K562 (cell line): Measurements from ENCODE around the gene OXSR1. TPM values are rescaled to one million over a fixed set of nuclear protein-coding genes. Genes with fewer than 3 reads are reported as not detected.

Experiments used
- ATF6 ChIP-seq: sonication (generic); formaldehyde crosslinking; IDR thresholded peaks from 2 replicates; pipeline ENCODE4 v1.4.0; 2020; ENCODE audit warnings: mild to moderate bottlenecking, missing genetic modification reagents
- CBFA2T2 ChIP-seq: fragments of 450-650 bp; conservative IDR thresholded peaks from 2 replicates; pipeline ENCODE4 v1.6.1; 2017; ENCODE audit warnings: mild to moderate bottlenecking
- CHD7 ChIP-seq: fragments of 200-600 bp; sonication (generic); IDR thresholded peaks from one replicate; pipeline ENCODE4 v1.6.1; 2012; ENCODE audit warnings: mild to moderate bottlenecking, low read depth, low read length, inconsistent platforms
- JUN ChIP-seq, 2 experiments: sonication (generic) in 1 of 2; formaldehyde crosslinking in 1 of 2; IDR thresholded peaks; 2 replicates each; pipeline versions ENCODE4 v1.6.1 to v1.8.0; 2012 to 2022; ENCODE audit warnings: borderline replicate concordance in 2 of 2, mild to moderate bottlenecking in 2 of 2, improper control_type of control experiment in 1 of 2, low read depth in 1 of 2, low read length in 1 of 2, missing genetic modification reagents in 1 of 2
- MED1 ChIP-seq: sonication (generic); formaldehyde crosslinking; IDR thresholded peaks from 2 replicates; pipeline ENCODE4 v1.8.1; 2023; ENCODE audit warnings: missing genetic modification reagents, borderline replicate concordance
- POU5F1 ChIP-seq: fragments of 150-350 bp; IDR thresholded peaks from 2 replicates; pipeline ENCODE4 v1.6.1; 2014; ENCODE audit warnings: borderline replicate concordance, low read length, low read depth, mild to moderate bottlenecking; ENCODE audit not compliant: partially characterized antibody
- TAL1 ChIP-seq: fragments of 450-650 bp; IDR thresholded peaks from 2 replicates; pipeline ENCODE4 v1.6.1; 2016; ENCODE audit warnings: mild to moderate bottlenecking
- TCF3 ChIP-seq: sonication (generic); formaldehyde crosslinking; IDR thresholded peaks from 2 replicates; pipeline ENCODE4 v1.4.0; 2020; ENCODE audit warnings: mild to moderate bottlenecking, missing genetic modification reagents
- TEAD4 ChIP-seq, 2 experiments: sonication (generic) in 1 of 2; formaldehyde crosslinking in 1 of 2; IDR thresholded peaks; 2 replicates each; pipeline versions ENCODE4 v1.6.1 to v1.8.0; 2012 to 2022; ENCODE audit warnings: borderline replicate concordance in 1 of 2, inconsistent platforms in 1 of 2, low read length in 1 of 2, mild to moderate bottlenecking in 1 of 2, missing genetic modification reagents in 1 of 2
- THAP12 ChIP-seq: fragments of 250-450 bp; sonication (Bioruptor Pico); IDR thresholded peaks from 2 replicates; pipeline ENCODE4 v1.9.0; 2021; ENCODE audit warnings: mild to moderate bottlenecking, inconsistent platforms
- ZNF263 ChIP-seq: sonication (generic); formaldehyde crosslinking; IDR thresholded peaks from 2 replicates; pipeline ENCODE4 v1.8.0; 2022; ENCODE audit warnings: mild to moderate bottlenecking, missing genetic modification reagents, borderline replicate concordance
- ZNF778 ChIP-seq: fragments of 450-650 bp; formaldehyde crosslinking; IDR thresholded peaks from 2 replicates; pipeline ENCODE4 v1.4.0; 2020; ENCODE audit warnings: mild to moderate bottlenecking, moderate library complexity
- polyA plus RNA-seq, 8 experiments: library from polyadenylated mRNA; depleted of rRNA in 4 of 8; stranded (reverse) in 5 of 8; unstranded in 3 of 8; fragments of >200 nt; fragmentation: Nextera tagmentation in 2 of 8; fragmentation: Illumina TruSeq in 1 of 8; extraction: Ambion mirVana in 2 of 8; extraction: Trizol in 1 of 8; gene quantifications; 2 replicates each; pipeline versions ENCODE4 v1.2.1 to v1.2.3, GENCODE V29; 2011 to 2014; ENCODE audit warnings: inconsistent platforms in 1 of 8, missing spikeins in 1 of 8
- total RNA-seq, 7 experiments: library from RNA; depleted of rRNA in 6 of 7; stranded (reverse); fragments of >200 nt in 6 of 7; fragmentation: Illumina TruSeq in 2 of 7; extraction: Trizol in 2 of 7; gene quantifications; 2 replicates each; pipeline versions ENCODE4 v1.2.1 to v1.2.3, GENCODE V29; 2011 to 2021; ENCODE audit warnings: low replicate concordance in 1 of 7

Gene OXSR1
- total and polyA plus RNA-seq, 9 of the 15 experiments (the other 6 are each of a cell fraction or from before 2014, with no cell fraction given), result 15.7 to 87.6 (median 48.7) TPM

- TF ChIP-seq CBFA2T2, result peak; percentile 64
- TF ChIP-seq TEAD4 (IDR thresholded peaks at IDR 0.05; ENCODE audit: low read length), result peak; percentile 66
- TF ChIP-seq TEAD4 (CRISPR knock-in tag; IDR thresholded peaks at IDR 0.05; ENCODE audit: borderline replicate concordance), result no peak
- no peak for TF ChIP-seq ATF6 (CRISPR knock-in tag)
- peak; percentile 67 for TF ChIP-seq TCF3 (CRISPR knock-in tag)
- TF ChIP-seq JUN (IDR thresholded peaks at IDR 0.05; ENCODE audit: borderline replicate concordance, low read depth, low read length), result no peak
- TF ChIP-seq JUN (CRISPR knock-in tag; IDR thresholded peaks at IDR 0.05; ENCODE audit: borderline replicate concordance), result no peak
- TF ChIP-seq TAL1, result peak; percentile 65
- no peak for TF ChIP-seq POU5F1
- TF ChIP-seq ZNF263, result no peak
- TF ChIP-seq CHD7, result no peak
- no peak for TF ChIP-seq MED1 (CRISPR knock-in tag)
- no peak for TF ChIP-seq ZNF778 (CRISPR knock-in tag)
- TF ChIP-seq THAP12 (CRISPR knock-in tag), result no peak
Measured at GRCh38 chr3:38264779-38265178, 99.4 kb downstream of the OXSR1 start (continued).
